Adrenal gland (tissue), 5 donors: Measurements from ENCODE around the gene CTNND2.

Source experiments
- POLR2A ChIP-seq, 2 donors: fragments of 450-650 bp; IDR thresholded peaks; one replicate each; pipeline ENCODE4 v1.6.1; 2017; ENCODE audit warnings: antibody characterized with exemption in 2 of 2, mild to moderate bottlenecking in 2 of 2, moderate library complexity in 1 of 2
- TF ChIP-seq, protein P1 (sequence below), 6 experiments: fragments of 450-650 bp in 4 of 6; fragments of 200-600 bp in 2 of 6; sonication (generic) in 1 of 6; IDR thresholded peaks; 1 replicate in 5 of 6; 2 replicates in 1 of 6; pipeline versions ENCODE4 v1.5.1 to v1.8.0; 2016 to 2021; ENCODE audit warnings: antibody characterized with exemption in 6 of 6, mild to moderate bottlenecking in 2 of 6, moderate library complexity in 1 of 6
- donor health status: DM: no; HTN: no; CAD: no.

DNA sequence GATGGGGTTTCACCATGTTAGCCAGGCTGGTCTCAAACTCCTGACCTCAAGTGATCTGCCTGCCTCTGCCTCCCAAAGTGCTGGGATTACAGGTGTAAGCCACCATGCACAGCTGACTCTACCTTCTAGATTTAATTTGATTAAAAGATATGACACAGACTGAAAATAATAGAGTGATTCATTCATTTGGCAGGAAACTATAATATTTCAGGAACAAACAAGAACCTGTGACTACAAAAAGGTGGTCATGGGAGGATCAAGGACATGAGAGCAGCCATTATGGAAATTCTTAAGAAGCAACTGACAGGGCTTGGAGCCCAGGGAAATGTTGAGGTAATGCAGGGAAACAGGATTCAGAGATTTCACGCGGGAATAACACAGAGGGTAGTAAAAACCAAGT is 877.7 kb downstream of the CTNND2 start:
- TF ChIP-seq, protein P1, sequence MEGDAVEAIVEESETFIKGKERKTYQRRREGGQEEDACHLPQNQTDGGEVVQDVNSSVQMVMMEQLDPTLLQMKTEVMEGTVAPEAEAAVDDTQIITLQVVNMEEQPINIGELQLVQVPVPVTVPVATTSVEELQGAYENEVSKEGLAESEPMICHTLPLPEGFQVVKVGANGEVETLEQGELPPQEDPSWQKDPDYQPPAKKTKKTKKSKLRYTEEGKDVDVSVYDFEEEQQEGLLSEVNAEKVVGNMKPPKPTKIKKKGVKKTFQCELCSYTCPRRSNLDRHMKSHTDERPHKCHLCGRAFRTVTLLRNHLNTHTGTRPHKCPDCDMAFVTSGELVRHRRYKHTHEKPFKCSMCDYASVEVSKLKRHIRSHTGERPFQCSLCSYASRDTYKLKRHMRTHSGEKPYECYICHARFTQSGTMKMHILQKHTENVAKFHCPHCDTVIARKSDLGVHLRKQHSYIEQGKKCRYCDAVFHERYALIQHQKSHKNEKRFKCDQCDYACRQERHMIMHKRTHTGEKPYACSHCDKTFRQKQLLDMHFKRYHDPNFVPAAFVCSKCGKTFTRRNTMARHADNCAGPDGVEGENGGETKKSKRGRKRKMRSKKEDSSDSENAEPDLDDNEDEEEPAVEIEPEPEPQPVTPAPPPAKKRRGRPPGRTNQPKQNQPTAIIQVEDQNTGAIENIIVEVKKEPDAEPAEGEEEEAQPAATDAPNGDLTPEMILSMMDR (IDR thresholded peaks at IDR 0.05), result no peak
- TF ChIP-seq POLR2A (IDR thresholded peaks at IDR 0.05), result no peak
